Astrocyte (in vitro differentiated cells and primary cell): ENCODE results near the gene GATM. TPM values are rescaled to one million over a fixed set of nuclear protein-coding genes. Genes with fewer than 3 reads are reported as not detected.

Source experiments
- DNase-seq: peaks from one replicate; pipeline ENCODE4 v3.0.0-alpha.2; 2010; ENCODE audit warnings: low read depth
- FAIRE-seq: peaks from 2 replicates; lab custom pipeline; 2011; peaks lifted over from hg19 to GRCh38; lab: Jason Lieb, UNC
- H2AFZ ChIP-seq: 2 replicates; pipeline ENCODE4 v1.6.0; 2012; ENCODE audit warnings: low read depth, low read length, inconsistent platforms
- H3K27ac ChIP-seq: 2 replicates; pipeline ENCODE4 v1.5.1; 2011; ENCODE audit warnings: low read depth, low read length, inconsistent platforms
- H3K27me3 ChIP-seq: 2 replicates; pipeline ENCODE4 v1.6.0; 2011; ENCODE audit warnings: low read length, inconsistent platforms; ENCODE audit not compliant: insufficient read depth
- H3K36me3 ChIP-seq: 2 replicates; pipeline ENCODE4 v1.5.1; 2011; ENCODE audit warnings: low read length, inconsistent platforms; ENCODE audit not compliant: insufficient read depth
- H3K4me1 ChIP-seq: 2 replicates; pipeline ENCODE4 v1.5.1; 2011; ENCODE audit warnings: low read length, inconsistent platforms; ENCODE audit not compliant: insufficient read depth
- H3K4me2 ChIP-seq: 2 replicates; pipeline ENCODE4 v1.6.0; 2012; ENCODE audit warnings: low read length, inconsistent platforms
- H3K4me3 ChIP-seq: 2 replicates; pipeline ENCODE4 v1.5.1; 2011; ENCODE audit warnings: low read depth, mild to moderate bottlenecking, low read length, inconsistent platforms; ENCODE audit not compliant: insufficient read depth
- H3K79me2 ChIP-seq: 2 replicates; pipeline ENCODE4 v1.6.0; 2012; ENCODE audit warnings: mild to moderate bottlenecking, low read length, inconsistent platforms; ENCODE audit not compliant: insufficient read depth
- H3K9ac ChIP-seq: 2 replicates; pipeline ENCODE4 v1.6.0; 2012; ENCODE audit warnings: mild to moderate bottlenecking, low read length, inconsistent platforms
- H3K9me3 ChIP-seq: 2 replicates; pipeline ENCODE4 v1.5.1; 2012; ENCODE audit warnings: low read depth, mild to moderate bottlenecking, low read length, inconsistent platforms; ENCODE audit not compliant: insufficient read depth
- H4K20me1 ChIP-seq: 2 replicates; pipeline ENCODE4 v1.6.0; 2012; ENCODE audit warnings: low read length, inconsistent platforms; ENCODE audit not compliant: insufficient read depth
- H3K27ac Mint-ChIP-seq: one replicate; pipeline ENCODE4 v1.8.0; 2021; ENCODE audit warnings: mild to moderate bottlenecking, mixed read lengths; ENCODE audit not compliant: unreplicated experiment
- H3K27me3 Mint-ChIP-seq: one replicate; pipeline ENCODE4 v1.8.0; 2021; ENCODE audit warnings: low read depth, mixed read lengths; ENCODE audit not compliant: unreplicated experiment
- H3K36me3 Mint-ChIP-seq: one replicate; pipeline ENCODE4 v1.8.0; 2021; ENCODE audit warnings: low read depth, mixed read lengths; ENCODE audit not compliant: unreplicated experiment
- H3K4me1 Mint-ChIP-seq: one replicate; pipeline ENCODE4 v1.8.0; 2021; ENCODE audit warnings: low read depth, mixed read lengths; ENCODE audit not compliant: unreplicated experiment
- H3K4me3 Mint-ChIP-seq: one replicate; pipeline ENCODE4 v1.8.0; 2021; ENCODE audit warnings: mild to moderate bottlenecking, moderate library complexity, mixed read lengths; ENCODE audit not compliant: unreplicated experiment
- H3K9me3 Mint-ChIP-seq: one replicate; pipeline ENCODE4 v1.8.0; 2021; ENCODE audit warnings: mild to moderate bottlenecking, mixed read lengths; ENCODE audit not compliant: unreplicated experiment
- CTCF ChIP-seq: IDR thresholded peaks from 2 replicates; pipeline ENCODE4 v1.5.1; 2011; ENCODE audit warnings: low read depth, mild to moderate bottlenecking, inconsistent platforms, low read length, moderate library complexity; ENCODE audit not compliant: insufficient read depth
- EZH2 ChIP-seq: IDR thresholded peaks from 2 replicates; pipeline ENCODE4 v1.6.1; 2012; ENCODE audit warnings: mild to moderate bottlenecking, low read length, inconsistent platforms; ENCODE audit not compliant: insufficient read depth
- total RNA-seq: library from RNA; stranded (reverse); gene quantifications from 2 replicates; pipeline ENCODE4 v1.2.1, GENCODE V29; 2021

The GATM gene
- total RNA-seq, 1 donor from 2014 or later: 5.4 TPM

GRCh38 chr15:45399381-45400212, 21.3 kb upstream of the GATM start:
- Mint-ChIP-seq H3K4me1 (no peaks in the 10 kb centered on the region), H3K4me3 (no peak overlapping the region), H3K27me3 (no peaks in the 10 kb centered on the region), H3K27ac (no peak overlapping the region), H3K9me3 (no peaks in the 10 kb centered on the region), H3K36me3 (no peaks in the 10 kb centered on the region)
- H3K27ac ChIP-seq: no peak overlapping the region
- H3K36me3 ChIP-seq: no peaks in the 10 kb centered on the region
- peak; percentile 38 for DNase-seq
- FAIRE-seq: no peak
- TF ChIP-seq EZH2 (no peak), CTCF (peak; percentile 74)
- peaks cover 24% of the 10 kb centered on the region for H3K79me2 ChIP-seq
- no peak overlapping the region for H2AFZ ChIP-seq
- no peak overlapping the region for H3K4me3 ChIP-seq
- peaks cover 18% of the 10 kb centered on the region for H4K20me1 ChIP-seq
- no peak overlapping the region for H3K9ac ChIP-seq
- H3K9me3 ChIP-seq: no peaks in the 10 kb centered on the region
- H3K27me3 ChIP-seq: peaks cover 7% of the 10 kb centered on the region
- no peak overlapping the region for H3K4me2 ChIP-seq
- H3K4me1 ChIP-seq: peaks cover 12% of the 10 kb centered on the region

GRCh38 chr15:45397116-45397665, 18.8 kb upstream of the GATM start:
- no peaks in the 10 kb centered on the region for H3K9me3 Mint-ChIP-seq
- Histone ChIP-seq H3K9ac (no peak overlapping the region), H4K20me1 (no peaks in the 10 kb centered on the region), H3K27ac (no peak overlapping the region), H2AFZ (no peak overlapping the region), H3K4me3 (no peak overlapping the region), H3K79me2 (no peaks in the 10 kb centered on the region), H3K4me1 (peaks cover 4% of the 10 kb centered on the region), H3K9me3 (no peaks in the 10 kb centered on the region), H3K27me3 (peaks cover 7% of the 10 kb centered on the region), H3K4me2 (no peak overlapping the region), H3K36me3 (no peaks in the 10 kb centered on the region)
- H3K27me3 Mint-ChIP-seq: no peaks in the 10 kb centered on the region
- no peaks in the 10 kb centered on the region for H3K36me3 Mint-ChIP-seq
- no peak overlapping the region for H3K4me3 Mint-ChIP-seq
- no peaks in the 10 kb centered on the region for H3K4me1 Mint-ChIP-seq
- DNase-seq (no peak), FAIRE-seq (no peak)
- H3K27ac Mint-ChIP-seq: no peak overlapping the region
- no peak for TF ChIP-seq EZH2
- TF ChIP-seq CTCF: no peak

GRCh38 chr15:45395943-45396342, 17.6 kb upstream of the GATM start:
- Mint-ChIP-seq H3K4me1 (no peaks in the 10 kb centered on the region), H3K27me3 (no peaks in the 10 kb centered on the region)

More at GRCh38 chr15:45395943-45396342, 17.6 kb upstream of the GATM start:
- no peak overlapping the region for H3K27ac ChIP-seq
- no peak overlapping the region for H3K4me3 ChIP-seq
- H3K79me2 ChIP-seq: no peaks in the 10 kb centered on the region
- Mint-ChIP-seq H3K27ac (no peak overlapping the region), H3K9me3 (no peaks in the 10 kb centered on the region), H3K4me3 (no peak overlapping the region), H3K36me3 (no peaks in the 10 kb centered on the region)
- TF ChIP-seq CTCF (no peak), EZH2 (no peak)
- H3K4me2 ChIP-seq: no peak overlapping the region
- no peak overlapping the region for H2AFZ ChIP-seq
- H3K36me3 ChIP-seq: no peaks in the 10 kb centered on the region
- H4K20me1 ChIP-seq: no peaks in the 10 kb centered on the region
- H3K4me1 ChIP-seq: no peaks in the 10 kb centered on the region
- DNase-seq (no peak), FAIRE-seq (no peak)
- no peak overlapping the region for H3K9ac ChIP-seq
- H3K27me3 ChIP-seq: peaks cover 12% of the 10 kb centered on the region
- H3K9me3 ChIP-seq: no peaks in the 10 kb centered on the region
